22Rv1 (cell line): ENCODE results near the gene HIVEP3.

Experiments used
- H3K27ac ChIP-seq: fragments of 450-650 bp; 2 replicates; pipeline ENCODE4 v1.5.1; 2017
- CTCF ChIP-seq: fragments of 450-650 bp; IDR thresholded peaks from 2 replicates; pipeline ENCODE4 v1.5.1; 2017; ENCODE audit warnings: mild to moderate bottlenecking
- ZFX ChIP-seq: fragments of 450-650 bp; IDR thresholded peaks from 2 replicates; pipeline ENCODE4 v1.6.1; 2017; ENCODE audit warnings: antibody characterized with exemption, borderline replicate concordance

Gene HIVEP3

GRCh38 chr1:41712695-41713094 lies 206.0 kb downstream of the HIVEP3 start:
- no peak overlapping the region for H3K27ac ChIP-seq

DNA sequence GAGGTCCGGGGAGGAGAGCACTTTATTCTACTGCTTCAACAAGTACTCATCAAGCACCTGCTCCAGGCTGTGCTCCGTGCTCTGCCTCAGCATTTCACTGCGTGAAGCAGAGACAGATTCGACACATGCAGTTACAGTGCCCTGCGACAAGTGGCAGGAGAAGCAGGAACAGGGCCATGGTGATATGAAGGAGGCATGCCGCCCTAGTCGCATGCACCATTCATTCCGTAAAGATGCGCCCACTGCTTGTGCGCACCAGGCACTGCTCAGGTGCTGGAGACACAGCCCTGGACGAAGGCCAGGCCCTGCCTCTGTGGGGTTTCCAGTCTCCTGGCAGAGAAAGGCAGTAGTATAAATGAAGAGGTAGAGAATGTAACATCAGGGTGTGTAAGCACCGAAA lies 206.6 kb downstream of the HIVEP3 start:
- no peak overlapping the region for H3K27ac ChIP-seq
- TF ChIP-seq CTCF, result no peak
- TF ChIP-seq ZFX, result no peak

More at GRCh38 chr1:41712695-41713094, 206.0 kb downstream of the HIVEP3 start:
- no peak for TF ChIP-seq ZFX

DNA sequence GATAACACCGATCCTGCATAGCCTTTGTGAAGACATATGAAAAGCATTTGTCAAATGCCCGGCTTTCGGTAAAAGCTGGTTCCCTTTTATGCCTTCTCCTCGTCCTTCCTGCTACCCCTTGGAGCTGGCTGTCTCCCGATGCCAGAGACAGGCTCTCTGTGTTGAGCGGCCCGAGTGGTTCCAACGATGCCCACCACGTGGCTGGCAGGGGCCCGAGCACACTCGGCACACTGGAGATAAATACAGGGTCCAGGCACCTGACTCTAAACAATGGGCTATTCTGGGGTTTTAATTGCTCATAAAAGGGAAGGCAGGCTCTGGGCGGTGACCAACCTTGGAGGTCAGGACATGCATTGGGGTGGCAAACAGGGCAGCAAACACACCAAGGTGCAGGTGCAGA lies 207.1 kb downstream of the HIVEP3 start:
- TF ChIP-seq ZFX (no peak), CTCF (no peak)
- no peak overlapping the region for H3K27ac ChIP-seq

DNA sequence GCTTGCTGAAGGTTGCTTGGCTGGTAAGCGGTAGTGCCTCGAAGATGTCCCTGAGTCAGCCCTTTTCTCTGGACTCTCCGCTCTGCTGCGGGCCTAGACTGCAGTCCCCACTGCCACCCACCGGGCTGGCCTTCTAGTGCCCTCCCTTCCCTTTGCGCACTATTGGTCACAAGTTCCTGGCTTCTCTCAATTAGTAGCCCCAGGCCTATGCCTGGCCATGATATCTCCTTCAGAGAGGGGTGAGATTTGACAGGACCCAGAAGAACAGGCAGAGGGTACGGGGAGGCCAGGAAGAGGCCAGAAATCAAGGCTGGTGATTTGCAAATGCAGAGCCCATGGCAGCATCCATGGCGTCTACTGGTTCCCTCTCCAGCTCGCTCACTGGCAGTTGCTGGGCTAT lies 207.7 kb downstream of the HIVEP3 start:
- H3K27ac ChIP-seq, result no peak overlapping the region
- TF ChIP-seq ZFX (no peak), CTCF (no peak)

DNA sequence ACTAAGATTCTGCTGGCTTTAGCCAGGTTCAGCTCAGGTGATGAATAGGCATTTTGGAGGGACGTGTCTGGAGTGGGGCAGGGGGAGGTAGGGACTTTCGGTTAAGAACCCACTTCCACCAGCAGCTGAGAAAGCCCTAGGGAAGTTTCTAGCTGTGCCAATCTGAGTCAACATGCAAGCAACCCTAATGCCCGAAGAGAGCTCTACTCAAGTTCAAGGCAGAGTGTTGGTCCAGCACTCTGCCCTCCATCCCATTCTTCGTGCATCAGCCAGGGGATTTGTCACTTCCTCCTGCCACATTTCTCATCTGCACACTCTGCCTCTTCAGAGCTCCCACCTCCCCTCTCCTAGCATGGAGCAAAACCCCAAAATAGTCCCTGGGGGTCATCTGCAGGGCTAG lies 208.8 kb downstream of the HIVEP3 start:
- no peak for TF ChIP-seq ZFX
- TF ChIP-seq CTCF, result no peak
- no peak overlapping the region for H3K27ac ChIP-seq

- no peak for TF ChIP-seq ZFX
- TF ChIP-seq CTCF, result no peak
- H3K27ac ChIP-seq, result no peak overlapping the region
Measured at GRCh38 chr1:41709331-41709730, 209.4 kb downstream of the HIVEP3 start.

- no peak for TF ChIP-seq ZFX
- no peak for TF ChIP-seq CTCF
- H3K27ac ChIP-seq, result no peak overlapping the region
Measured at GRCh38 chr1:41708332-41708731, 210.4 kb downstream of the HIVEP3 start.

GRCh38 chr1:41707793-41708192 lies 210.9 kb downstream of the HIVEP3 start:
- TF ChIP-seq ZFX (no peak), CTCF (no peak)
- H3K27ac ChIP-seq, result no peak overlapping the region
